K562 (cell line): ENCODE measurements around the gene MEGF9. TPM values are rescaled to one million over a fixed set of nuclear protein-coding genes. Genes with fewer than 3 reads are reported as not detected.
A peak's percentile ranks its signal among the peaks of the same experiment; 100 is the strongest.

ENCODE experiments used
- ATAC-seq: fragments of 200-7000 bp; cut with Tn5 transposase; 3 replicates; pipeline ENCODE4 v1.9.1; 2020; ENCODE audit warnings: moderate library complexity
- BruUV-seq: library from RNA; stranded (reverse); fragments of 400-500 nt; replicated peaks from 2 replicates; lab custom pipeline; 2021; lab: Mats Ljungman, UMichigan
- CTCF ChIA-PET: fragments of 300-600 bp; formaldehyde crosslinking; extraction: SDS; loops from one replicate; lab custom pipeline; 2021; ENCODE audit warnings: low intra/inter-chr PET ratio; lab: Yijun Ruan, JAX
- POLR2A ChIA-PET: fragments of 300-600, 350-650 bp; sonication (Branson Sonifier 250); formaldehyde crosslinking; extraction: SDS; loops from one replicate; lab custom pipeline; 2021; ENCODE audit warnings: antibody characterized with exemption, inconsistent platforms; lab: Yijun Ruan, JAX
- DNase-seq, 4 experiments: peaks; one replicate each; pipeline versions ENCODE4 v3.0.0 to v3.0.0-alpha.2; 2011 to 2018; ENCODE audit warnings: low spot score in 3 of 4, mixed read lengths in 3 of 4; ENCODE audit errors: extremely low read depth in 1 of 4
- FAIRE-seq: peaks from 2 replicates; lab custom pipeline; 2011; peaks lifted over from hg19 to GRCh38; lab: Jason Lieb, UNC
- H2AFZ ChIP-seq: 2 replicates; pipeline ENCODE4 v1.6.0; 2011; ENCODE audit warnings: low read depth, low read length, control low read depth, inconsistent platforms
- H3K27ac ChIP-seq: fragments of 200-600 bp; 3 replicates; pipeline ENCODE4 v1.8.0; 2011; ENCODE audit warnings: low read depth, mild to moderate bottlenecking, control low read depth, inconsistent platforms, low read length, moderate library complexity, mixed read lengths; ENCODE audit errors: extremely low read depth
- H3K27me3 ChIP-seq, 2 experiments: fragments of 300-600 bp in 1 of 2; 2 replicates in 1 of 2; 3 replicates in 1 of 2; pipeline versions ENCODE4 v1.6.0 to v1.8.0; 2011; ENCODE audit warnings: inconsistent platforms in 2 of 2, low read length in 2 of 2, mild to moderate bottlenecking in 1 of 2, mixed read lengths in 1 of 2, moderate library complexity in 1 of 2; ENCODE audit not compliant: control insufficient read depth in 2 of 2, insufficient read depth in 2 of 2
- H3K36me3 ChIP-seq: fragments of 300-600 bp; 3 replicates; pipeline ENCODE4 v1.8.0; 2011; ENCODE audit warnings: mild to moderate bottlenecking, low read length, inconsistent platforms; ENCODE audit not compliant: control insufficient read depth, insufficient read depth
- H3K4me1 ChIP-seq, 2 experiments: fragments of 200-600 bp in 1 of 2; replicated peaks in 1 of 2; 2 replicates in 1 of 2; 3 replicates in 1 of 2; pipeline versions ENCODE4 v1.5.1 to v1.8.0; 2011; ENCODE audit warnings: inconsistent platforms in 2 of 2, low read length in 2 of 2, mild to moderate bottlenecking in 1 of 2, mixed read lengths in 1 of 2, moderate library complexity in 1 of 2; ENCODE audit not compliant: control insufficient read depth in 2 of 2, insufficient read depth in 2 of 2
- H3K4me2 ChIP-seq: 2 replicates; pipeline ENCODE4 v1.6.1; 2011; ENCODE audit warnings: low read length, control low read depth, inconsistent platforms, mixed read lengths; ENCODE audit not compliant: insufficient read depth
- H3K4me3 ChIP-seq: fragments of 200-600 bp; sonication (generic), shearing (Covaris generic); 2 replicates; pipeline ENCODE4 v1.5.1; 2016; ENCODE audit warnings: control low read depth, inconsistent platforms
- H3K79me2 ChIP-seq: fragments of 200-600 bp; 3 replicates; pipeline ENCODE4 v1.8.0; 2011; ENCODE audit warnings: low read length, inconsistent platforms; ENCODE audit not compliant: control insufficient read depth, insufficient read depth
- H3K9ac ChIP-seq, 2 experiments: 2 replicates each; pipeline versions ENCODE4 v1.6.0 to v1.6.1; 2011; ENCODE audit warnings: low read depth in 2 of 2, low read length in 2 of 2, control low read depth in 1 of 2, inconsistent platforms in 1 of 2, mild to moderate bottlenecking in 1 of 2, mixed read lengths in 1 of 2; ENCODE audit not compliant: insufficient read depth in 1 of 2
- H3K9me1 ChIP-seq: one replicate; pipeline ENCODE4 v1.6.0; 2011; ENCODE audit warnings: inconsistent platforms, mild to moderate bottlenecking, low read length, moderate library complexity; ENCODE audit not compliant: control insufficient read depth, insufficient read depth
- H3K9me3 ChIP-seq: replicated peaks from 2 replicates; pipeline ENCODE4 v1.5.1; 2011; ENCODE audit warnings: low read depth, low read length, inconsistent platforms; ENCODE audit not compliant: control insufficient read depth, insufficient read depth
- H4K20me1 ChIP-seq: replicated peaks from 2 replicates; pipeline ENCODE4 v1.6.1; 2011; ENCODE audit warnings: low read length, inconsistent platforms, mixed read lengths; ENCODE audit not compliant: control insufficient read depth, insufficient read depth
- BMI1 ChIP-seq: fragments of 150-350 bp; IDR thresholded peaks from 2 replicates; pipeline ENCODE4 v1.6.1; 2014; ENCODE audit warnings: low read length
- RB1 ChIP-seq: fragments of 450-650 bp; IDR thresholded peaks from 2 replicates; pipeline ENCODE4 v1.6.1; 2017; ENCODE audit warnings: low read depth, mild to moderate bottlenecking
- RBFOX2 ChIP-seq: fragments of 200-400 bp; formaldehyde crosslinking; IDR thresholded peaks from 2 replicates; pipeline ENCODE4 v1.6.1; 2017; ENCODE audit warnings: low read depth, mild to moderate bottlenecking, low read length, moderate library complexity
- SAFB2 ChIP-seq: fragments of 200-400 bp; formaldehyde crosslinking; IDR thresholded peaks from 2 replicates; pipeline ENCODE4 v1.6.1; 2018; ENCODE audit warnings: borderline replicate concordance, low read length, low read depth, moderate library complexity; ENCODE audit not compliant: severe bottlenecking
- TAF9B ChIP-seq: fragments of 450-650 bp; IDR thresholded peaks from 2 replicates; pipeline ENCODE4 v1.6.1; 2018; ENCODE audit warnings: mild to moderate bottlenecking; ENCODE audit not compliant: partially characterized antibody
- TCF3 ChIP-seq: sonication (generic); formaldehyde crosslinking; IDR thresholded peaks from 2 replicates; pipeline ENCODE4 v1.4.0; 2020; ENCODE audit warnings: mild to moderate bottlenecking, missing genetic modification reagents
- ZKSCAN1 ChIP-seq: fragments of 150-350 bp; IDR thresholded peaks from 2 replicates; pipeline ENCODE4 v1.6.1; 2016; ENCODE audit warnings: low read depth, low read length
- ZNF280B ChIP-seq: fragments of 250-450 bp; sonication (Bioruptor Pico); IDR thresholded peaks from 2 replicates; pipeline ENCODE4 v1.5.1; 2021; ENCODE audit warnings: mild to moderate bottlenecking
- ZNF449 ChIP-seq: fragments of 250-450 bp; sonication (Bioruptor Pico); IDR thresholded peaks from 2 replicates; pipeline ENCODE4 v1.8.0; 2022; ENCODE audit warnings: moderate library complexity, mild to moderate bottlenecking, inconsistent platforms
- ZNF77 ChIP-seq: fragments of 250-450 bp; sonication (Bioruptor Pico); IDR thresholded peaks from 2 replicates; pipeline ENCODE4 v1.5.0; 2020
- ZNF778 ChIP-seq: fragments of 450-650 bp; formaldehyde crosslinking; IDR thresholded peaks from 2 replicates; pipeline ENCODE4 v1.4.0; 2020; ENCODE audit warnings: mild to moderate bottlenecking, moderate library complexity
- WGBS: fragments of 100-300 bp; shearing (Covaris generic); methylation state at CpG from one replicate; pipeline ENCODE4 v1.1.6; 2016; ENCODE audit warnings: low coverage, mixed read lengths; ENCODE audit not compliant: insufficient coverage; ENCODE audit errors: missing lambda C conversion rate; 5-methylcytosine and 5-hydroxymethylcytosine counted together
- in situ Hi-C: fragments of 300-500 bp; cut with MboI; formaldehyde crosslinking; loops from 4 replicates; pipeline ENCODE4 v1.15.0; 2018; ENCODE audit warnings: inconsistent platforms, mixed read lengths
- intact Hi-C: fragments of 100-400 bp; cut with micrococcal nuclease; formaldehyde crosslinking; loops from 2 replicates; pipeline ENCODE4 v1.14.2; 2022
- polyA plus RNA-seq, 8 experiments: library from polyadenylated mRNA; depleted of rRNA in 4 of 8; stranded (reverse) in 5 of 8; unstranded in 3 of 8; fragments of >200 nt; fragmentation: Nextera tagmentation in 2 of 8; fragmentation: Illumina TruSeq in 1 of 8; extraction: Ambion mirVana in 2 of 8; extraction: Trizol in 1 of 8; gene quantifications; 2 replicates each; pipeline versions ENCODE4 v1.2.1 to v1.2.3, GENCODE V29; 2011 to 2014; ENCODE audit warnings: inconsistent platforms in 1 of 8, missing spikeins in 1 of 8
- total RNA-seq, 7 experiments: library from RNA; depleted of rRNA in 6 of 7; stranded (reverse); fragments of >200 nt in 6 of 7; fragmentation: Illumina TruSeq in 2 of 7; extraction: Trizol in 2 of 7; gene quantifications; 2 replicates each; pipeline versions ENCODE4 v1.2.1 to v1.2.3, GENCODE V29; 2011 to 2021; ENCODE audit warnings: low replicate concordance in 1 of 7
- TF ChIP-seq, protein P1 (sequence below): sonication (generic); formaldehyde crosslinking; IDR thresholded peaks from 2 replicates; pipeline ENCODE4 v1.8.1; 2023; ENCODE audit warnings: mild to moderate bottlenecking, missing genetic modification reagents

MEGF9 gene
- total and polyA plus RNA-seq, 9 of the 15 experiments (the other 6 are each of a cell fraction or from before 2014, with no cell fraction given) = 2.1 to 6.2 (median 3.8) TPM

DNA sequence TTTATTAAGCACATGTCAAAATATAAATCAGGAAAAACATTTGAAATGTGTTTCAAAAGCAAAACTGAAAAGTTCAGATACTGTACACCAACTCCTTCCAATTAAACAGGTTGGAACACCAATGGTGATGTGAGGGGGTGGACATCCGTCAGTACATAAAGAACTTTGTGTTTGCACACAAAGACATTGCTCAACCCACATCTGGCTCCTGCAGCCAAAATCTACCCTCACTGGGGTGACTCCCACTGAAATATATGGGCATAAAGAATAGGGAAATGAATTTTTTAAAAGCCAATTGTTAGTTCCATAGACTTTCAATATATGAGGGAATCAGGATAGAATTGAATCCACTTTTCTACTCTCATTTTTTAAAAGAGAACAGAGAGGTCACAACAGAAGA, 63.9 kb downstream of the MEGF9 start:
- DNase-seq (no peak), ATAC-seq (no peak), FAIRE-seq (peak; percentile 65)
- H4K20me1 ChIP-seq = no peaks in the 10 kb centered on the region
- no peak overlapping the region for H3K4me2 ChIP-seq
- 54% methylated on average over 1 of the region's 1 CpG for WGBS
- no peak overlapping the region for H2AFZ ChIP-seq
- H3K9ac ChIP-seq = no peak overlapping the region
- no peaks in the 10 kb centered on the region for H3K4me1 ChIP-seq
- H3K79me2 ChIP-seq = no peaks in the 10 kb centered on the region
- H3K36me3 ChIP-seq = no peaks in the 10 kb centered on the region
- H3K9me3 ChIP-seq = no peaks in the 10 kb centered on the region
- CTCF ChIA-PET = no interaction called here
- no peak overlapping the region for H3K4me3 ChIP-seq
- POLR2A ChIA-PET = no interaction called here
- TF ChIP-seq ZNF449 (CRISPR knock-in tag) (no peak), TAF9B (no peak), BMI1 (no peak)
- no peaks in the 10 kb centered on the region for H3K27me3 ChIP-seq
- H3K9me1 ChIP-seq = no peaks in the 10 kb centered on the region
- H3K27ac ChIP-seq = no peak overlapping the region
- in situ Hi-C loops = no loop called here
- no TSS peak for BruUV-seq
- intact Hi-C loops = no loop called here

DNA sequence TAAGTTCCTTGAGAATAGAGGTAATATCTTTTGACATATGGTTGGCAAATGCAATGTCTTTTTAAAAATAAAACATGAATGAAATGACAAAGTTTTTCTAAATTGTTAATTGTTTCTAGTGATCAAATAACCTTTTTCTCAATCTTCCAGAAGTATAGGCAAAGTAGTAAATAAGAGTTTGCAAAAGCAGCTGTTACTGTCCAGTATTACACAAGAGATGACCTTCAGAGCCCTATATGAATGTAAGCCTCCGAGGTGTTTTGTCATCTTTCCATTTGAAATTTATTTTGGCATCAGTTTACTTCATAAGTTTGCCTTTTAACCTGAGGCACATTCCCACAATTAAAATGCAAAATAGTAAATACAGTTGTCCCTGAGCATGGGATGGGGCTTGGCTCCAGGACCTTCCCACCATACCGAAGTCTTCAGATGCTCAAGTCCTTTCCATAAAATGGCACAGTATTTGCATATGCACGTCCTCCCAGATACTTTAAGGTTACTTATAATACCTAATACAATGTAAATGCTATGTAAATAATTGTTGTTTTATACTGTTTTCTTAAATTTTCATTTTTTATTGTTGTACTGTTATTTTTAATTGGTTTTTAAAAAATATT, 65.6 kb downstream of the MEGF9 start:
- ChIA-PET POLR2A (interaction anchor here (1.0 kb wide), 1 partner anchor 36 kb away, joined by 3 read pairs; no protein-coding TSS in a partner anchor), CTCF (no interaction called here)
- Histone ChIP-seq H3K9me1 (no peaks in the 10 kb centered on the region), H3K4me2 (no peak overlapping the region), H3K4me1 (no peaks in the 10 kb centered on the region), H3K27ac (no peak overlapping the region), H2AFZ (no peak overlapping the region), H3K79me2 (no peaks in the 10 kb centered on the region), H3K4me3 (no peak overlapping the region), H4K20me1 (no peaks in the 10 kb centered on the region), H3K27me3 (no peaks in the 10 kb centered on the region), H3K9ac (no peak overlapping the region), H3K36me3 (no peaks in the 10 kb centered on the region), H3K9me3 (no peaks in the 10 kb centered on the region)
- ATAC-seq (no peak), FAIRE-seq (no peak), DNase-seq (no peak)
- WGBS = 46% methylated on average over 3 of the region's 3 CpGs
- no TSS peak for BruUV-seq
- in situ Hi-C loops = no loop called here
- intact Hi-C loops = no loop called here
- no peak for TF ChIP-seq TCF3 (CRISPR knock-in tag)
- no peak for TF ChIP-seq RBFOX2
- TF ChIP-seq SAFB2 = no peak
- TF ChIP-seq ZKSCAN1 = no peak
- TF ChIP-seq ZNF778 (CRISPR knock-in tag) = no peak
- no peak for TF ChIP-seq ZNF77
- no peak for TF ChIP-seq RB1
- TF ChIP-seq, protein P1, sequence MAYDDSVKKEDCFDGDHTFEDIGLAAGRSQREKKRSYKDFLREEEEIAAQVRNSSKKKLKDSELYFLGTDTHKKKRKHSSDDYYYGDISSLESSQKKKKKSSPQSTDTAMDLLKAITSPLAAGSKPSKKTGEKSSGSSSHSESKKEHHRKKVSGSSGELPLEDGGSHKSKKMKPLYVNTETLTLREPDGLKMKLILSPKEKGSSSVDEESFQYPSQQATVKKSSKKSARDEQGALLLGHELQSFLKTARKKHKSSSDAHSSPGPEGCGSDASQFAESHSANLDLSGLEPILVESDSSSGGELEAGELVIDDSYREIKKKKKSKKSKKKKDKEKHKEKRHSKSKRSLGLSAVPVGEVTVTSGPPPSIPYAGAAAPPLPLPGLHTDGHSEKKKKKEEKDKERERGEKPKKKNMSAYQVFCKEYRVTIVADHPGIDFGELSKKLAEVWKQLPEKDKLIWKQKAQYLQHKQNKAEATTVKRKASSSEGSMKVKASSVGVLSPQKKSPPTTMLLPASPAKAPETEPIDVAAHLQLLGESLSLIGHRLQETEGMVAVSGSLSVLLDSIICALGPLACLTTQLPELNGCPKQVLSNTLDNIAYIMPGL (CRISPR knock-in tag) = no peak
- TF ChIP-seq ZNF280B (CRISPR knock-in tag) = no peak
